A549 (cell line): ENCODE measurements around the gene NSUN7.

ENCODE experiments used
- HDAC2 ChIP-seq: fragments of 200-600 bp; sonication (generic); IDR thresholded peaks from 2 replicates; pipeline ENCODE4 v1.6.1; 2016
- JUN ChIP-seq, 2 experiments: fragments of >200 bp; sonication (Bioruptor Twin); formaldehyde crosslinking; IDR thresholded peaks; 2 replicates in 1 of 2; 3 replicates in 1 of 2; pipeline ENCODE4 v1.6.1; 2016 to 2017
- SREBF2 ChIP-seq: fragments of 450-650 bp; IDR thresholded peaks from 2 replicates; pipeline ENCODE4 v1.6.1; 2014; ENCODE audit warnings: mild to moderate bottlenecking, moderate library complexity
- TF ChIP-seq, protein P1 (sequence below): fragments of >200 bp; sonication (Bioruptor Twin); formaldehyde crosslinking; IDR thresholded peaks from 3 replicates; pipeline ENCODE4 v1.5.1; 2016
- TF ChIP-seq, protein P2 (sequence below): fragments of 150-350 bp; IDR thresholded peaks from 2 replicates; pipeline ENCODE4 v1.6.1; 2014; ENCODE audit warnings: low read depth, mild to moderate bottlenecking, low read length

DNA sequence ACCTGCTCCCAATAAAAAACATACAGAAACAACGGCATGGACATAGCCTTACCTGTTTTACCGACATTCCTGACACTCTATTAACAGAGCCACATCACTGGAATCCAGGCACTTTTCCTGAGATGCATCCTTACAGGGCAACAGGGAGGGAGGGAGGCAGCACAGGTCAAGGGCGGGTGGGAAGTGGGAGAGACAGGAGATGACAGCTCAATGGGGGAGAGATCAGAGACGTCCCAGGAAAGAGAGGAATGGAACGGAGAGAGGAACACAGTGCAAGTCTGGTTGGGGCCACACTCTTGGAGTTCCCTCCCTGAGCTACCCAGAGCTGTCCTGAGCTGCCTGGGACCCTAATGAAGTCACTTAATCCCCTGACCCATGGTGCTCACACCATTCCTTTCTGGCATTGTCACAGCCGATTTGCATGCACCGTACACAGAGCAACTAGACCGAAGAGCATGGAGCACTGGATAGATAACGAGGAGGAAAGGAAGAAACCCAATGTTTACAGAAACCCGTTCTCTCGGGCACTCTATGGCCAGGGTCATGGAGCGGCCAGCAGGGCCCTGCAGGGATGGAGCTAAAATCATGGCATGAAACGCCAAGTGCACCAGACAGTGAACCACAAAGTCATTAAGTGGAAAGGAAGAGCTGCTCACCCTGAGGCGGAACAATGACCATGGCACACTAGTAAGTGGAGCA, 93.1 kb downstream of the NSUN7 start:
- TF ChIP-seq, protein P1, sequence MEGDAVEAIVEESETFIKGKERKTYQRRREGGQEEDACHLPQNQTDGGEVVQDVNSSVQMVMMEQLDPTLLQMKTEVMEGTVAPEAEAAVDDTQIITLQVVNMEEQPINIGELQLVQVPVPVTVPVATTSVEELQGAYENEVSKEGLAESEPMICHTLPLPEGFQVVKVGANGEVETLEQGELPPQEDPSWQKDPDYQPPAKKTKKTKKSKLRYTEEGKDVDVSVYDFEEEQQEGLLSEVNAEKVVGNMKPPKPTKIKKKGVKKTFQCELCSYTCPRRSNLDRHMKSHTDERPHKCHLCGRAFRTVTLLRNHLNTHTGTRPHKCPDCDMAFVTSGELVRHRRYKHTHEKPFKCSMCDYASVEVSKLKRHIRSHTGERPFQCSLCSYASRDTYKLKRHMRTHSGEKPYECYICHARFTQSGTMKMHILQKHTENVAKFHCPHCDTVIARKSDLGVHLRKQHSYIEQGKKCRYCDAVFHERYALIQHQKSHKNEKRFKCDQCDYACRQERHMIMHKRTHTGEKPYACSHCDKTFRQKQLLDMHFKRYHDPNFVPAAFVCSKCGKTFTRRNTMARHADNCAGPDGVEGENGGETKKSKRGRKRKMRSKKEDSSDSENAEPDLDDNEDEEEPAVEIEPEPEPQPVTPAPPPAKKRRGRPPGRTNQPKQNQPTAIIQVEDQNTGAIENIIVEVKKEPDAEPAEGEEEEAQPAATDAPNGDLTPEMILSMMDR, result no peak
- TF ChIP-seq HDAC2, result no peak
- TF ChIP-seq JUN (IDR thresholded peaks at IDR 0.05), result no peak
- TF ChIP-seq, protein P2, sequence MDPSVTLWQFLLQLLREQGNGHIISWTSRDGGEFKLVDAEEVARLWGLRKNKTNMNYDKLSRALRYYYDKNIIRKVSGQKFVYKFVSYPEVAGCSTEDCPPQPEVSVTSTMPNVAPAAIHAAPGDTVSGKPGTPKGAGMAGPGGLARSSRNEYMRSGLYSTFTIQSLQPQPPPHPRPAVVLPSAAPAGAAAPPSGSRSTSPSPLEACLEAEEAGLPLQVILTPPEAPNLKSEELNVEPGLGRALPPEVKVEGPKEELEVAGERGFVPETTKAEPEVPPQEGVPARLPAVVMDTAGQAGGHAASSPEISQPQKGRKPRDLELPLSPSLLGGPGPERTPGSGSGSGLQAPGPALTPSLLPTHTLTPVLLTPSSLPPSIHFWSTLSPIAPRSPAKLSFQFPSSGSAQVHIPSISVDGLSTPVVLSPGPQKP, result no peak
- no peak for TF ChIP-seq SREBF2
